ENCODE results near the gene PRDM16.
"Not testable (repeated sequence)": the region's sequence is repeated elsewhere in the genome, so short reads cannot be mapped to it uniquely, and the experiment has no call there.

Gene PRDM16

GRCh38 chr1:3237570-3237969 lies 168.6 kb downstream of the PRDM16 start:
- no peak for DNase-seq (ENCODE audit: low read depth in 1 of 2, low spot score in 1 of 2)
- TF ChIP-seq JUND (IDR thresholded peaks at IDR 0.05; ENCODE audit: low read depth) = no peak
- in situ Hi-C loops (cut with HindIII; ENCODE audit: low pct_unique_long_range_greater_than_20kb, low sequenced_read_pairs) = no loop called here

- no peak for TF ChIP-seq JUND (IDR thresholded peaks at IDR 0.05; ENCODE audit: low read depth)
- in situ Hi-C loops (cut with HindIII; ENCODE audit: low pct_unique_long_range_greater_than_20kb, low sequenced_read_pairs) = no loop called here
- no peak for DNase-seq (ENCODE audit: low read depth in 1 of 2, low spot score in 1 of 2)
These were observed 169.1 kb downstream of the PRDM16 start for GRCh38 chr1:3237994-3238702.

GRCh38 chr1:3238703-3239278 lies 169.8 kb downstream of the PRDM16 start:
- DNase-seq (ENCODE audit: low read depth in 1 of 2, low spot score in 1 of 2) = no peak
- in situ Hi-C loops (cut with HindIII; ENCODE audit: low pct_unique_long_range_greater_than_20kb, low sequenced_read_pairs) = no loop called here
- TF ChIP-seq JUND (IDR thresholded peaks at IDR 0.05; ENCODE audit: low read depth) = no peak

GRCh38 chr1:3239991-3240390 lies 171.0 kb downstream of the PRDM16 start:
- DNase-seq (ENCODE audit: low read depth in 1 of 2, low spot score in 1 of 2); in situ Hi-C loops (cut with HindIII; ENCODE audit: low pct_unique_long_range_greater_than_20kb, low sequenced_read_pairs): not testable (repeated sequence)

- no peak for TF ChIP-seq JUND (IDR thresholded peaks at IDR 0.05; ENCODE audit: low read depth)
- no peak for DNase-seq (ENCODE audit: low read depth in 1 of 2, low spot score in 1 of 2)
- in situ Hi-C loops (cut with HindIII; ENCODE audit: low pct_unique_long_range_greater_than_20kb, low sequenced_read_pairs) = no loop called here
These were observed 171.7 kb downstream of the PRDM16 start for GRCh38 chr1:3240524-3241235.

GRCh38 chr1:3241236-3241550 lies 172.2 kb downstream of the PRDM16 start:
- in situ Hi-C loops (cut with HindIII; ENCODE audit: low pct_unique_long_range_greater_than_20kb, low sequenced_read_pairs) = no loop called here
- no peak for TF ChIP-seq JUND (IDR thresholded peaks at IDR 0.05; ENCODE audit: low read depth)
- DNase-seq (ENCODE audit: low read depth in 1 of 2, low spot score in 1 of 2) = no peak

- in situ Hi-C loops (cut with HindIII; ENCODE audit: low pct_unique_long_range_greater_than_20kb, low sequenced_read_pairs) = no loop called here
- no peak for TF ChIP-seq JUND (IDR thresholded peaks at IDR 0.05; ENCODE audit: low read depth)
These were observed 172.8 kb downstream of the PRDM16 start for GRCh38 chr1:3241673-3242407.

GRCh38 chr1:3242408-3243260 lies 173.6 kb downstream of the PRDM16 start:
- TF ChIP-seq JUND (IDR thresholded peaks at IDR 0.05; ENCODE audit: low read depth) = no peak
- in situ Hi-C loops (cut with HindIII; ENCODE audit: low pct_unique_long_range_greater_than_20kb, low sequenced_read_pairs) = no loop called here

More at GRCh38 chr1:3241673-3242407, 172.8 kb downstream of the PRDM16 start:
- DNase-seq (ENCODE audit: low read depth in 1 of 2, low spot score in 1 of 2) = no peak

GRCh38 chr1:3243304-3243703 lies 174.3 kb downstream of the PRDM16 start:
- in situ Hi-C loops (cut with HindIII; ENCODE audit: low pct_unique_long_range_greater_than_20kb, low sequenced_read_pairs) = no loop called here
- no peak for DNase-seq (ENCODE audit: low read depth in 1 of 2, low spot score in 1 of 2)
- no peak for TF ChIP-seq JUND (IDR thresholded peaks at IDR 0.05; ENCODE audit: low read depth)

More at GRCh38 chr1:3242408-3243260, 173.6 kb downstream of the PRDM16 start:
- no peak for DNase-seq (ENCODE audit: low read depth in 1 of 2, low spot score in 1 of 2)

GRCh38 chr1:3244025-3244926 lies 175.3 kb downstream of the PRDM16 start:
- no peak for DNase-seq (ENCODE audit: low read depth in 1 of 2, low spot score in 1 of 2)
- in situ Hi-C loops (cut with HindIII; ENCODE audit: low pct_unique_long_range_greater_than_20kb, low sequenced_read_pairs) = no loop called here
- TF ChIP-seq JUND (IDR thresholded peaks at IDR 0.05; ENCODE audit: low read depth) = no peak

- TF ChIP-seq JUND (IDR thresholded peaks at IDR 0.05; ENCODE audit: low read depth) = no peak
- no peak for DNase-seq (ENCODE audit: low read depth in 1 of 2, low spot score in 1 of 2)
- in situ Hi-C loops (cut with HindIII; ENCODE audit: low pct_unique_long_range_greater_than_20kb, low sequenced_read_pairs) = no loop called here
These were observed 175.9 kb downstream of the PRDM16 start for GRCh38 chr1:3244927-3245315.

All from T47D (cell line).